ENCODE data around the gene ASGR2. TPM values are rescaled to one million over a fixed set of nuclear protein-coding genes. Genes with fewer than 3 reads are reported as not detected.

The ASGR2 gene
- total RNA-seq, 3 donors from 2014 or later = 0.96 TPM; not detected in 2

DNA sequence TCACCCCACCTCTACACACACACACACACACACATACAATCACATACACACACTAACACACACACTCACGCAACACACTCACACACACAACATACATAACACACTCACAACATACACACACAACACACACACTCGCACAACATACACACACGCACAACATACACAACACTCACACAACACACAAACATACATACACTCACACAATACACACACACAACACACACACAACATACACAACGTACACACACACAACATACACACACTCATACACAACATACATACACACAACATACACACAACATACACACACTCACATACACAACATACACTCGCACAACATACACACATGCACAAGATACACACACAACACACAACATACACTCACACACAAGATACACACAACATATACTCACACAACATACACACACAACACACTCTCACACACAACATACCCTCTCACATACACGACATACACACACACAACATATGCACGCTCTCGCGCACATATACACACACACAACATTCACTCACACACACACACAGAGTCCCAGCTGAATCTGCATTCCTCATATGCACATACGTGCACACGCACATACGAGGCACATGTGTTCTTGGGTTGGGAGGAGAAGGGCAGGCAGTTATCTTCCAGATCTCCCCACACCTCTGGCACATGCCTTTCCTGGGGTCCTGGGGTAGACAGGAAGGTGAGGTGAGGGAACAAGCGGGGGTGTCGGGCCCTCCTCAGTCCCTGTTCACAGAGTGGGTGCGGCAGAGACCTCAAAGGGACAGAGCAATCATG, 1.1 kb downstream of the ASGR2 start:
- no peak overlapping the region for H3K4me3 ChIP-seq
- intact Hi-C loops (cut with DNase I, micrococcal nuclease) = no loop called here
- H3K36me3 ChIP-seq (ENCODE audit: low read depth) = no peaks in the 10 kb centered on the region
- ATAC-seq (no peak), DNase-seq (no peak)
- no peaks in the 10 kb centered on the region for H3K9me3 ChIP-seq
- TF ChIP-seq, protein P1, sequence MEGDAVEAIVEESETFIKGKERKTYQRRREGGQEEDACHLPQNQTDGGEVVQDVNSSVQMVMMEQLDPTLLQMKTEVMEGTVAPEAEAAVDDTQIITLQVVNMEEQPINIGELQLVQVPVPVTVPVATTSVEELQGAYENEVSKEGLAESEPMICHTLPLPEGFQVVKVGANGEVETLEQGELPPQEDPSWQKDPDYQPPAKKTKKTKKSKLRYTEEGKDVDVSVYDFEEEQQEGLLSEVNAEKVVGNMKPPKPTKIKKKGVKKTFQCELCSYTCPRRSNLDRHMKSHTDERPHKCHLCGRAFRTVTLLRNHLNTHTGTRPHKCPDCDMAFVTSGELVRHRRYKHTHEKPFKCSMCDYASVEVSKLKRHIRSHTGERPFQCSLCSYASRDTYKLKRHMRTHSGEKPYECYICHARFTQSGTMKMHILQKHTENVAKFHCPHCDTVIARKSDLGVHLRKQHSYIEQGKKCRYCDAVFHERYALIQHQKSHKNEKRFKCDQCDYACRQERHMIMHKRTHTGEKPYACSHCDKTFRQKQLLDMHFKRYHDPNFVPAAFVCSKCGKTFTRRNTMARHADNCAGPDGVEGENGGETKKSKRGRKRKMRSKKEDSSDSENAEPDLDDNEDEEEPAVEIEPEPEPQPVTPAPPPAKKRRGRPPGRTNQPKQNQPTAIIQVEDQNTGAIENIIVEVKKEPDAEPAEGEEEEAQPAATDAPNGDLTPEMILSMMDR (IDR thresholded peaks at IDR 0.05) = no peak
- H3K4me1 ChIP-seq (ENCODE audit: low read depth) = no peaks in the 10 kb centered on the region

DNA sequence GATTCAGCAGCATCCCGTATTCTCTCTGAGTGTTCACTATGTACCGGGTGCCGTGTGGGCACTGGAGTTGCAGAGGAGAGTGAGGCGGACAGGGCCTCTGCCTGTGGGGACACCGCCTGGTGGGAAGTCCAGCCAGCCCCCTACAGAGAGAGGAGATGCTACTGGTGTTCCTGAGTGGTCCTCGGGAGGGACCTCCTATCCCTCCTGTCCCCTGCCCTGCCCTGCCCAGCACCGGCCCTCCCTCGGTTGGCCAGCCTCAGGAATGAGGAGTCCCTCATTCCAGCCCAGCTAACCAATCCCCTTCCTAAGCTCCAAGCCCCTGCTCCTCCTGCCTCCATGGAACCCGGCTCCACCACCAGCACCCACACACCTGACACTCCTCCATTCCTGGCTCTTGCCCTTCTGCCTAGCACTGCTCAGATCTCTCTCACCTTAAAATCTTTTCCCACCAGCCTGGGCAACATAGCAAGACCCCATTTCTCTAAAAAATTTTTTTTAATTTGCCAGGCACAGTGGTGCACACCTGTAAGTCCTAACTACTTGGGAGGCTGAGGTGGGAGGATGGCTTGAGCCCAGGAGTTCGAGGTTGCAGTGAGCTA, 2.0 kb downstream of the ASGR2 start:
- no peaks in the 10 kb centered on the region for H3K4me1 ChIP-seq (ENCODE audit: low read depth)
- intact Hi-C loops (cut with DNase I, micrococcal nuclease) = no loop called here
- H3K4me3 ChIP-seq = no peak overlapping the region
- ATAC-seq (no peak), DNase-seq (no peak)
- H3K36me3 ChIP-seq (ENCODE audit: low read depth) = no peaks in the 10 kb centered on the region
- H3K9me3 ChIP-seq = no peaks in the 10 kb centered on the region
- TF ChIP-seq, protein P1 (IDR thresholded peaks at IDR 0.05) = no peak

DNA sequence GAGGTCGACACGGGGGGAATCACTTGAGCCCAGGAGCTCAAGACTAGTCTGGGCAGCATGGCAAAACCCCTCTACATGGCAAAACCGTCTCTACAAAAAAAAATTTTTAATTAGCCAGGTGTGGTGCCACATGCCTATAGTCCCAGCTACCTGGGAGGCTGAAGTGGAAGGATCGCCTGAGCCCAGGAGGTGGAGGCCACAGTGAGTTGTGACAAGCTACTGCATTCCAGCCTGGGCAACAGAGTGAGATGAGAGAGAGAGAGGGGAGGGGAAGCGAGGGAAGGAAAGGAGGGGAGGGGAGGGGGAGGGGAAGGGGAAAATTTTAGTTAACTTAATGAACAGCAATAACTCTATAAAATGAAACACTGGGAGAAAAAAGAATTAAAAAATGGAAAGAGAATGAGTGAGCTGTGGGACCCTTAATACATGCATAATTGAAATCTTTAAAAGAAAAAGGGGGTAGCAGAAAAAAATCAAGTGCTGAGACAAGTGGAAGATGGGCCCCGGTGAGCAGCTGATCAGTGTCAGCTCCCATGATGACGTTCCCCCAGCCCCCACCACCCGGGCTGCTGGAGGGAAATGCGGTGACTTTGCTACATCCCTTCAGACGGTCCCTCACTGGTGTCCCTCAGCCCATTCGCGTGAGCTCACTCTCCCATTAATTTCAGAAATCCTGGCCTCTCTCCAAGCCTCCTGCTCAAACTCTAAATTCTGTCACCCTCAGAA, 2.7 kb downstream of the ASGR2 start:
- Histone ChIP-seq H3K4me1 (ENCODE audit: low read depth) (no peaks in the 10 kb centered on the region), H3K9me3 (no peaks in the 10 kb centered on the region), H3K36me3 (ENCODE audit: low read depth) (no peaks in the 10 kb centered on the region), H3K4me3 (no peak overlapping the region)
- TF ChIP-seq, protein P1 (IDR thresholded peaks at IDR 0.05) = no peak
- intact Hi-C loops (cut with DNase I, micrococcal nuclease) = no loop called here
- DNase-seq (no peak), ATAC-seq (no peak)

DNA sequence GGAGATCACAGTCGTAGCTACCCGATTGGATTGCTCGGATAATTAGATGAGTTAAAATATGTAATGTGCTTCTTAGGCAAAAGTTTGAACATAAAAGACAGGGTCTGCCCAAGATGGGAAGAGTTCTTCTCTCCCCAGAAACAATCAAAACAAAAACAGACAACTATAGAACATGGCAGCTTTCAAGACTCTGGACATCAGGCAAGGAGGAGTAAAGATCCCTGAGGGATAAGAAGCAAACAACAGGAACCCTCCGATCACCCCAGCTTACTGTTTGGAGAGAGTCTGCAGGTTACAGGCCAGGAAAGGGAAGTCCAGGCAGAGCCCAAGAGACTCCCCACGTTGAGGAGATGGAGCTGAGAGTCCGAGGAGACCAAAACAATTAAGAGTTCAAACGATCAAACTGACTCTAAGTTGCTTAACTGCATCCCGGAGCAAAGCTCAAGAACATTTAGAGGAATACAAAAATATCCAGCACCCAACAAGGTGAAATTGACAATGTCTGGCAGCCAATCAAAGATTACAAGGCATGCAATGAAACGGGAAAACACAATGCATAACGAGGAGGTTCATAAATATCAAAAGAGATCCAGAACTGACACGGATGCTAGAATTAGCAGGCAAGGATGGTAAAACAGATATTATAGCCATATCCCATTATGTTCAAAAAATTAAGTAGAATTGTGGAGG, 3.9 kb downstream of the ASGR2 start:
- DNase-seq = no peak
- intact Hi-C loops (cut with DNase I, micrococcal nuclease) = no loop called here
- no peak overlapping the region for H3K4me3 ChIP-seq
- no peaks in the 10 kb centered on the region for H3K36me3 ChIP-seq (ENCODE audit: low read depth)
- no peak for ATAC-seq
- no peaks in the 10 kb centered on the region for H3K4me1 ChIP-seq (ENCODE audit: low read depth)
- TF ChIP-seq, protein P1 (IDR thresholded peaks at IDR 0.05) = no peak
- no peaks in the 10 kb centered on the region for H3K9me3 ChIP-seq

DNA sequence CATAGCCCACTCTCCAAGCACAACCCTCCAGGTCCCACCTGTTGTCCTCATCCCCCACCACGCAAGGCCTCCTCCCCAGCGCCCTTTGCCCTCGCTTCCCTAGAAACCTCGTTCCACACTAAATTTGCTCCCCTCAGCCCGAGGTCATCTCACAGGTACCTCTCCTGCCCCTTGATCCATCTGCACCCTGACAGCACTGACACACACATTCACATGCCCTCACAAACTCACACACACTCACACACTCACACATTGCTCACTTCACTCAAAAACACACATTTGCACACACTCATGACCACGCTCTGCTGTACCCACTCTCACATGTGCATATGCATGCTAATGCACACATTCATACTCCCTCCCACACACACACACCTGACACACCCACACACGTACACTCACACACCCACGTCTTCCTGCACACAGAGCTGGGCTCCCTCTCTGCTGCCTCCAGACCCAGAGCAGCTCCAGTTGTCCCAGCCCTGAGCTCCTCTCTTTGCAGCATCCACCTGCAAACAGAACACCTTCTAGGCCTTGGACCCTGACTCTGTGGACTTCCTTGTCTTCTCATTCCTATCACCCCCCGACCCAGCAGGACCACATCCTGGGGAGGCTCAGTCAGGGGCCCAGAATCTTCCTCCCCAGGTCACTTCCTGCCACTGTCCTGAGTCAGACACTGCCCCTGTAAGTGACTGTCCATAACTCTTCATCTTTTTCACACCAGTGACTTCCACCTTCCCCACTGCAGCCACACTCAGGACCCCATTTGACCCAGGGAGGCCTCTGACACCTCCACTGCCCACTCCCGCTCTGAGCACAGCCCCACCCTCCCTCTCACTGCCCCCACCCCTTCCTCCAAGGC, 4.9 kb downstream of the ASGR2 start:
- intact Hi-C loops (cut with DNase I, micrococcal nuclease) = no loop called here
- no peak for DNase-seq
- TF ChIP-seq, protein P1 (IDR thresholded peaks at IDR 0.05) = no peak

More for the DNA sequence above, 4.9 kb downstream of the ASGR2 start:
- Histone ChIP-seq H3K9me3 (no peaks in the 10 kb centered on the region), H3K4me1 (ENCODE audit: low read depth) (no peaks in the 10 kb centered on the region), H3K36me3 (ENCODE audit: low read depth) (no peaks in the 10 kb centered on the region), H3K4me3 (no peak overlapping the region)
- no peak for ATAC-seq

Data from mucosa of descending colon (tissue), 3 donors.